Right cardiac atrium (tissue), 5 donors: ENCODE measurements around the gene EDNRB. TPM values are rescaled to one million over a fixed set of nuclear protein-coding genes. Genes with fewer than 3 reads are reported as not detected.
A peak's percentile ranks its signal among the peaks of the same experiment; 100 is the strongest.
"Not testable (repeated sequence)": the region's sequence is repeated elsewhere in the genome, so short reads cannot be mapped to it uniquely, and the experiment has no call there.

Source experiments
- ATAC-seq, 2 donors: fragments of 200-7000 bp; cut with Tn5 transposase; one replicate each; pipeline versions ENCODE4 v1.8.0 to v1.9.1; 2020; ENCODE audit warnings: moderate library complexity in 2 of 2, mild to moderate bottlenecking in 1 of 2
- DNase-seq, 3 donors: peaks; one replicate each; pipeline ENCODE4 v3.0.0-alpha.2; 2020
- H3K27ac ChIP-seq: one replicate; pipeline ENCODE4 v1.5.1; 2013; ENCODE audit warnings: mild to moderate bottlenecking, low read length, control low read depth, moderate library complexity
- H3K27me3 ChIP-seq: one replicate; pipeline ENCODE4 v1.6.1; 2013; ENCODE audit not compliant: control insufficient read depth, insufficient read depth
- H3K4me1 ChIP-seq: one replicate; pipeline ENCODE4 v1.6.1; 2013; ENCODE audit warnings: low read length; ENCODE audit not compliant: control insufficient read depth, insufficient read depth
- H3K4me3 ChIP-seq: one replicate; pipeline ENCODE4 v1.5.1; 2013; ENCODE audit warnings: low read length, control low read depth
- H3K9me3 ChIP-seq: one replicate; pipeline ENCODE4 v1.6.1; 2013; ENCODE audit warnings: low read length; ENCODE audit not compliant: control insufficient read depth
- WGBS: extraction: QIAGEN DNeasy Blood & Tissue Kit; methylation state at CpG from one replicate; pipeline ENCODE4 v1.1.7; 2013; 5-methylcytosine and 5-hydroxymethylcytosine counted together
- intact Hi-C, 4 donors: fragments of 100-400 bp; cut with DNase I; formaldehyde crosslinking; loops; one replicate each; pipeline versions ENCODE4 v1.11.0 to v1.14.0; 2022 to 2023
- polyA plus RNA-seq: library from polyadenylated mRNA; stranded (reverse); fragments of 200-250 nt; gene quantifications from one replicate; pipeline ENCODE4 v1.2.3, GENCODE V29; 2013
- total RNA-seq, 4 donors: library from RNA; stranded (reverse); fragmentation: NEBNext Ultra II Directional; extraction: Animal tissue kit (Norgen Biotek cat#: 25700); gene quantifications; one replicate each; pipeline ENCODE4 v1.2.1, GENCODE V29; 2021
- donor health status: healthy with polysubstance abuse.
- donor health status: DM: no; HTN: yes; CAD: no.
- donor health status: DM: no; HTN: no; CAD: no.
- donor health status: DM: no; HTN: yes; CAD: no; lungs with severe emphysema.
- donor health status: DM: yes; HTN: yes; CAD: no.

EDNRB gene
- total and polyA plus RNA-seq, 5 donors = 28.2 to 60.8 (median 55.8) TPM

DNA sequence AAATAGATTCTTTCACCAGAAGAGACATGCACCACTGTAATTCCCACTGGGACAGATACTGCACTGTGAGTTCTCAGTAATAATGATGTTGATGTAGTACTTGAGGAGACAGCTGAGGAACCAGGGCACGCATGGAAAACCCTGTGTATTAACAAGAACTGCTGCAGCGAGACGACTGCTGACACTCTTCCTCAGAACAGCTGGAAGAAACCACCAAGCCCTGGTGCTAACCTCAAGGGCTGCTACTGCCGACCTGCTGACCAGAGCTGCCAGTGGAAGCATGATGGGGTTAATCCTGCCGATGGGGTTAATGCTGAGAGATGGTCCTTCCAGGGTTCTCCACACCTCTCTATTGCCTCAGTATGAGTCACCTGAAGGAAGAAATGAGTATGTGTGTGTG lies 45.6 kb downstream of the EDNRB start:
- Histone ChIP-seq H3K27me3 (no peaks in the 10 kb centered on the region), H3K9me3 (no peaks in the 10 kb centered on the region), H3K4me1 (no peaks in the 10 kb centered on the region), H3K27ac (no peak overlapping the region), H3K4me3 (no peak overlapping the region)
- DNase-seq = no peak
- ATAC-seq = no peak
- WGBS = 74% methylated on average over 5 of the region's 5 CpGs
- intact Hi-C loops = no loop called here

- intact Hi-C loops = no loop called here
- Histone ChIP-seq H3K27ac (no peak overlapping the region), H3K4me1 (no peaks in the 10 kb centered on the region), H3K9me3 (no peaks in the 10 kb centered on the region), H3K27me3 (no peaks in the 10 kb centered on the region), H3K4me3 (no peak overlapping the region)
- DNase-seq (no peak), ATAC-seq (no peak)
Measured at GRCh38 chr13:77871596-77871995, 47.0 kb downstream of the EDNRB start.

DNA sequence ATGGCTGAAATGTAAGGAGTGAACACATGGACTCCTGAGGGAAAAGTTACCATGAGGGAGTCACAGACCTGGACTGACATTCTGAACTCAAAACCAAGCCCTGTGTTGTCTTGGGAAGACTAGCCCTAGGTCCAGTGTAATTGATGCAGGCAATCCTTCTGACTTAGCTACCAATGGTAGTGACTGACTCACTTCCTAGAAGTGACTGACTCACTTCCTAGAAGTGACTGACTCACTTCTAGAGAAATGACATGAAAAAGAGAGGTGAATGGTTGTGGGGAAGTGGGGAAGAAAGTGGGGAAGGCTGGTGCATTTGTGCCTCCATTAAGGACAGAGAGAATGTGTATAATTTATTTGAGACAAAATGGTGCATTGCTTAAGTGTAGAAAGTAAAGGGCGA lies 49.9 kb downstream of the EDNRB start:
- peaks cover 2% of the 10 kb centered on the region for H3K4me1 ChIP-seq
- no peak overlapping the region for H3K4me3 ChIP-seq
- DNase-seq = no peak
- ATAC-seq = no peak
- intact Hi-C loops = no loop called here
- WGBS = 96% methylated on average over 1 of the region's 1 CpG
- H3K27me3 ChIP-seq = no peaks in the 10 kb centered on the region
- no peaks in the 10 kb centered on the region for H3K9me3 ChIP-seq
- H3K27ac ChIP-seq = no peak overlapping the region

GRCh38 chr13:77866971-77867370 lies 51.7 kb downstream of the EDNRB start:
- intact Hi-C loops = no loop called here

GRCh38 chr13:77865622-77866021 lies 53.0 kb downstream of the EDNRB start:
- Histone ChIP-seq H3K9me3 (no peaks in the 10 kb centered on the region), H3K4me1 (peaks cover 2% of the 10 kb centered on the region), H3K4me3 (no peak overlapping the region), H3K27me3 (no peaks in the 10 kb centered on the region), H3K27ac (no peak overlapping the region)
- DNase-seq = no peak
- intact Hi-C loops = no loop called here
- WGBS = 58% methylated on average over 3 of the region's 3 CpGs
- peak; percentile 51 to 78 for ATAC-seq

More at GRCh38 chr13:77866971-77867370, 51.7 kb downstream of the EDNRB start:
- Histone ChIP-seq H3K4me1 (peaks cover 2% of the 10 kb centered on the region), H3K27ac (no peak overlapping the region), H3K27me3 (no peaks in the 10 kb centered on the region), H3K4me3 (no peak overlapping the region), H3K9me3 (no peaks in the 10 kb centered on the region)
- no peak for DNase-seq
- ATAC-seq = no peak

DNA sequence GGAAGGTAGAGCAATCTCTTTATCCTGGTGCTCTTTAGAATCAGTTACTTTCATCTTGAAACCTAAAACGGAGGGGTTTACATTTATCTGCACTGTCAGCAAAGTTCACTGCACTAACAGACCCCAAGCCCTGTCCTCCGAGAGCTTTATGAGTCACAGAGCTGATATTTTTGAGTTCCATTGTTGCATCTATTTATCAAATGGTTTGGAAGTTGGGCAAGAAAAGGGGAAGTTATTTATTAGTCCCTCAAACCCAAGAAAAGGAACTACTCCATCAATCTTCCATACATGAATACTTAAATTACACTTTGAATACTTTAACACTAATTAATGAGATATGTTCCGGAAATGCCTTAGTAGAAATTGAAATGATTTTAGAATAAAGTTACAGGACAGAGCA lies 55.5 kb downstream of the EDNRB start:
- no peak overlapping the region for H3K27ac ChIP-seq
- intact Hi-C loops = no loop called here
- H3K4me3 ChIP-seq = no peak overlapping the region
- H3K9me3 ChIP-seq = no peaks in the 10 kb centered on the region
- DNase-seq = no peak
- no peaks in the 10 kb centered on the region for H3K27me3 ChIP-seq
- 64% methylated on average over 3 of the region's 3 CpGs for WGBS
- no peak for ATAC-seq
- peaks cover 2% of the 10 kb centered on the region for H3K4me1 ChIP-seq

GRCh38 chr13:77861741-77862140 lies 56.9 kb downstream of the EDNRB start:
- no peaks in the 10 kb centered on the region for H3K27me3 ChIP-seq
- intact Hi-C loops = no loop called here
- DNase-seq (no peak), ATAC-seq (no peak)
- no peak overlapping the region for H3K4me3 ChIP-seq
- no peaks in the 10 kb centered on the region for H3K9me3 ChIP-seq
- no peak overlapping the region for H3K27ac ChIP-seq
- H3K4me1 ChIP-seq = peaks cover 2% of the 10 kb centered on the region
- WGBS = 35% methylated on average over 3 of the region's 3 CpGs

- DNase-seq = no peak
- peak; percentile 52 to 65 for ATAC-seq
- 51% methylated on average over 1 of the region's 1 CpG for WGBS
- no peak overlapping the region for H3K27ac ChIP-seq
- H3K9me3 ChIP-seq = no peaks in the 10 kb centered on the region
- intact Hi-C loops = no loop called here
- no peaks in the 10 kb centered on the region for H3K27me3 ChIP-seq
- no peak overlapping the region for H3K4me3 ChIP-seq
- H3K4me1 ChIP-seq = no peaks in the 10 kb centered on the region
Measured at GRCh38 chr13:77860507-77860981, 58.1 kb downstream of the EDNRB start.

DNA sequence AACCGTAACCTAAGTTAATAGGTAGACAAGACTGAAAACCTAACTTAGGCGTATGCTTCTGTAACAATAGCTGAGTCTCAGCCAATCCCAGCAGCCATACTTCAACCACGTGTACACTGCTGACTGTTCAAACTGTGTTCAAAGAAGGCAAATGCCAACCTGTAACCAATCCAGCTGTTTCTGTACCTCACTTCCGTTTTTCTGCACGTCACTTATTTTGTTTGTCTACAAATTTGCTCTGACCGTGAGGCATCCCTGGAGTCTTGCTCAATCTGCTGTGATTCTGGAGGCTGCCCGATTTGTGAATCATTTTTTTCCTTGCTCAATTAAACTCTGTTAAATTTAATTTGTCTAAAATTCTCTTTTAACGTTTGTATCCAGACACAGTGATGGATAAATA lies 59.2 kb downstream of the EDNRB start:
- intact Hi-C loops = no loop called here
- 64% methylated on average over 8 of the region's 8 CpGs for WGBS
- DNase-seq = peak in 2 of 3 donors; percentile 43 to 45

DNA sequence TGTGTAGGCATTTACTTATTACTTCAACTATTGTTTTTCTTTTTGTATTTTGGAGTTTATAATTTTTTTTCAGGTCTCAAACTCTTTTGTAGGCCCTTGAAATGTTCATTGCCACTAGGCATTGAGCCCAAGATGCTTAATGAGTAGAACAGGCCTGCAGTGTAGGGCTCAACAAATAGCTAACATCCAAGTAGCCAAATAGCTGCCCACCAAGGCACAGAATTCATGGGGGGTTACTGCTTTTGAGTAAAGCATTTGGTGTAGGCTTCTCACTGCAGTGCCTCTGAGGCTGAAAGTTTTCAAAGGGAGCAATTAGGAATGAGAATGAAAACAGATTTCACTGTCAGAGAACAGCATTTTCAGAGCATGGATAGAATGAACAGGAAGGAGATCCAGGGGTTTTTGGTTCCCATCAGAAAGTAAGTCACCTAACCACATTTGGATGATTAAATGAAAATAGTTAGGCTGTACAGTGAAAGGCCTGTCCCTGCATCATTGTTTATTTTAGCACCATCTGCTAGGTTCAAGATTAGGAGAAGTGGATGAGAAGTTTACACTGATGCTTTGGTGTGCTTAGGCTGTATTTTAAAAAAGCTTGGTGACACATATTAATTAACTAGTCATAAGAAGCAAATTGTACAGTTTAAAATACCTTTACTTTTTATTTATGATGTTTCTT lies 61.0 kb downstream of the EDNRB start:
- ATAC-seq (no peak), DNase-seq (no peak)
- Histone ChIP-seq H3K27me3 (no peaks in the 10 kb centered on the region), H3K4me1 (no peaks in the 10 kb centered on the region), H3K27ac (no peak overlapping the region), H3K4me3 (no peak overlapping the region), H3K9me3 (no peaks in the 10 kb centered on the region)
- intact Hi-C loops = no loop called here

More for the DNA sequence above, 59.2 kb downstream of the EDNRB start:
- Histone ChIP-seq H3K27me3 (no peaks in the 10 kb centered on the region), H3K9me3 (no peaks in the 10 kb centered on the region), H3K4me1 (no peaks in the 10 kb centered on the region), H3K4me3 (no peak overlapping the region), H3K27ac (no peak overlapping the region)
- peak; percentile 76 to 83 for ATAC-seq

- peak in 1 of 2 donors; percentile 52 for ATAC-seq
- no peak overlapping the region for H3K4me3 ChIP-seq
- intact Hi-C loops = no loop called here
Measured at GRCh38 chr13:77853703-77854102, 64.9 kb downstream of the EDNRB start.

DNA sequence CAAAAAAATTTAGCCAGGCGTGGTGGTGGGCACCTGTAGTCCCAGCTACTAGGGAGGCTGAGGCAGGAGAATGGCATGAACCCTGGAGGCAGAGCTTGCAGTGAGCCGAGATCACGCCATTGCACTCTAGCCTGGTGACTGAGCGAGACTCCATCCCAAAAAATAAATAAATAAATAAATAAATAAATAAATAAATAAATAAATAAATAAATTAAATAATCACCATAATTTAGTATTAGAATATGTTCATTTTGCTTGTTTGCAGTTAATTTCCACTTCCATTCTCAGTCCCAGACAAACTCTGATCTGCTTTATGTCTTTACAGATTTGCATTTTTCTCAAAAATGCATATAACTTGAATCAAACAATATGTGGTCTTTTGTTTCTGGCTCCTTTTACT lies 70.6 kb downstream of the EDNRB start:
- WGBS = 95% methylated on average over 4 of the region's 4 CpGs
- H3K9me3 ChIP-seq, H3K27ac ChIP-seq, ATAC-seq, intact Hi-C loops, H3K4me1 ChIP-seq, DNase-seq, H3K4me3 ChIP-seq, H3K27me3 ChIP-seq: not testable (repeated sequence)

More at GRCh38 chr13:77853703-77854102, 64.9 kb downstream of the EDNRB start:
- H3K4me1 ChIP-seq = no peaks in the 10 kb centered on the region
- no peaks in the 10 kb centered on the region for H3K27me3 ChIP-seq
- no peak for DNase-seq
- H3K9me3 ChIP-seq = no peaks in the 10 kb centered on the region
- H3K27ac ChIP-seq = no peak overlapping the region
- WGBS = 50% methylated on average over 4 of the region's 4 CpGs
